Measurements from ENCODE around the gene RPS15.

The RPS15 gene

DNA sequence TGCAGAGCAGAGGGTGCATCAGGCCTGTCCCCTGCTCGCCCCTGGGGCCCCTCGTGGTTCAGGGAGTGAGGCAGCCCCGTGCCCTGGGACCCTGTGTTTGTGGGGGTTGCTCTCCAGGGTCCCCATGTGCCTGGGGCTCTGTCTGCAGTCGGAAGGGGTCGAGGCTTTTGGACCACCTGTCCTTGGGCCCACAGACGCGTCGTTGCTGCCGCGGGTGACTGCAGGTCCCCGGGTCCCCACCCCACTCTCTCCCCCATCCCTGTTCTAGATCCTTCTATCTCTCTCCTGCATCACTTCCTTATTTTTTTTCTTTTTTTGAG, 50.0 kb downstream of the RPS15 start:
- no peaks in the 10 kb centered on the region for H3K4me1 ChIP-seq (ENCODE audit: control insufficient read depth, insufficient read depth, low read length)
- no peak overlapping the region for H3K4me3 ChIP-seq (ENCODE audit: low read length)
- no peak overlapping the region for H3K27ac ChIP-seq (ENCODE audit: low read depth, low read length)
- H3K36me3 ChIP-seq (ENCODE audit: control insufficient read depth, insufficient read depth, low read length) = no peaks in the 10 kb centered on the region
- H3K9ac ChIP-seq (ENCODE audit: low read length) = no peak overlapping the region
- no peaks in the 10 kb centered on the region for H3K27me3 ChIP-seq (ENCODE audit: control insufficient read depth, insufficient read depth, low read length)

DNA sequence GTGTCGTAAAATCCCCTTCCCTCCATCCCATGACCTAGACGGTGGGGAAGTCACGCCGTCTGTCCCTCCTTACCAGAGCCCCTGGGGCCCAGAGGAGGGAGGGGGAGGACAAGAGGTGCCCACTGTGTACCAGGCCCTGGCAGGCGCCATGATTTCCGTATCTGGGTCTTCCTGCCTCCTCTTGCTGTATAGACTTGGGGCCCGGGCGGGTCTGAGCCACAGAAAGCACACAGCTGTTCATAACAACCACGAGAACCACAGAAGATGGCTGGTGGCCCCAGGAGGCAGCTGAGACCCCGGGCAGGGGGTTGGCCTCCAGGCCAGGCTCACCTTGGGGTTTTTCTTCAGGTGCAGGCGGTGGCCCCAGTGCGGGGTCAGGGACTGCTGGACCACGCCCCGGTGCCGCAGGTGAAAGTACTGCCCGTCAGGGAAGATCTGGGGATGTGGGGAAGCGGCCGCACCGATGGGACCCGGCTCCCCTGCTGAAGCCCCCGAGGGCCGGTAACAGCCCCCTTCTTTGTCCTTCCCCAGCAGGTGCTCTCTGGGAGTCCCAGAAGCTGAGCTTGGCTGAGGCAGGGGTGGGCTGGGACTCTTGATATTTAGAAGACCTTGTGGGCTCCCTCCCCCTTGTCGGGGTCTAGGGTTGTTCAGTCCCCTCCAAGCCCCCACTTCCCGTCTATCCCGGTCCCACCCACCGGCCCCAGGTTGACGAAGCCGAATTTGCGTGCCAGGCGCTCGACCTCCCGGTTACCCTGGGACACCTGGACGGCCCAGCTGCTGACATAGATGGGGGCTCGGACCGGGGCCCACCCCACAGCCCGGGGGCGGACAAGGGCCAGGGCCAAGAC, 51.5 kb downstream of the RPS15 start:
- Histone ChIP-seq H3K27me3 (ENCODE audit: control insufficient read depth, insufficient read depth, low read length) (no peaks in the 10 kb centered on the region), H3K4me3 (ENCODE audit: low read length) (peak overlapping the region; percentile 83), H3K9ac (ENCODE audit: low read length) (no peak overlapping the region), H3K36me3 (ENCODE audit: control insufficient read depth, insufficient read depth, low read length) (no peaks in the 10 kb centered on the region), H3K4me1 (ENCODE audit: control insufficient read depth, insufficient read depth, low read length) (no peaks in the 10 kb centered on the region), H3K27ac (ENCODE audit: low read depth, low read length) (peak overlapping the region; percentile 81)

Data from rectal smooth muscle tissue (tissue), 1 donor.